SW480 (cell line): ENCODE data around the gene TIGD1.
A peak's percentile ranks its signal among the peaks of the same experiment; 100 is the strongest.

Experiments used
- DNase-seq: peaks from one replicate; pipeline ENCODE4 v3.0.0-alpha.2; 2016; ENCODE audit warnings: low spot score

TIGD1 gene

GRCh38 chr2:232550354-232551249 is at the start of gene TIGD1, which contains the start of gene EIF4E2:
TIGD1 (minus strand) TSS chr2:232550557; CDS start chr2:232549882, 675 bp downstream.
EIF4E2 (plus strand) TSS chr2:232550689; CDS start chr2:232550725, 36 bp downstream.
- peak; percentile 90 for DNase-seq

GRCh38 chr2:232598293-232598692 is 47.9 kb upstream of the TIGD1 start:
- DNase-seq, result no peak

GRCh38 chr2:232597362-232598079 is 47.2 kb upstream of the TIGD1 start:
- DNase-seq, result no peak

- no peak for DNase-seq
These were observed 43.6 kb upstream of the TIGD1 start for GRCh38 chr2:232593982-232594381.

- DNase-seq, result peak; percentile 93
These were observed 42.5 kb upstream of the TIGD1 start for GRCh38 chr2:232592772-232593395.

- DNase-seq, result no peak
These were observed 38.6 kb upstream of the TIGD1 start for GRCh38 chr2:232588680-232589585.

- DNase-seq, result no peak
These were observed 37.7 kb upstream of the TIGD1 start for GRCh38 chr2:232588031-232588430.

GRCh38 chr2:232587512-232587911 is 37.2 kb upstream of the TIGD1 start:
- no peak for DNase-seq

GRCh38 chr2:232586943-232587505 is 36.7 kb upstream of the TIGD1 start:
- no peak for DNase-seq

GRCh38 chr2:232584238-232584637 is 33.9 kb upstream of the TIGD1 start:
- DNase-seq, result no peak

- no peak for DNase-seq
These were observed 31.4 kb upstream of the TIGD1 start for GRCh38 chr2:232581725-232582124.

- no peak for DNase-seq
These were observed 30.3 kb upstream of the TIGD1 start for GRCh38 chr2:232580648-232580981.

- no peak for DNase-seq
These were observed 28.3 kb upstream of the TIGD1 start for GRCh38 chr2:232578626-232579025.

GRCh38 chr2:232577841-232578240 is 27.5 kb upstream of the TIGD1 start:
- DNase-seq, result no peak

GRCh38 chr2:232576995-232577394 is 26.6 kb upstream of the TIGD1 start:
- no peak for DNase-seq

- DNase-seq, result no peak
These were observed 25.0 kb upstream of the TIGD1 start for GRCh38 chr2:232575404-232575746.

GRCh38 chr2:232574674-232575403 is 24.5 kb upstream of the TIGD1 start:
- DNase-seq, result no peak

GRCh38 chr2:232573771-232574435 is 23.5 kb upstream of the TIGD1 start:
- no peak for DNase-seq

GRCh38 chr2:232573042-232573441 is 22.7 kb upstream of the TIGD1 start:
- no peak for DNase-seq

GRCh38 chr2:232571026-232571474 is 20.7 kb upstream of the TIGD1 start:
- DNase-seq, result no peak
